ENCODE results near the gene DPP10. TPM values are rescaled to one million over a fixed set of nuclear protein-coding genes. Genes with fewer than 3 reads are reported as not detected.

DPP10 gene
- total RNA-seq, 1 donor from 2014 or later = 73.0 TPM

GRCh38 chr2:115364093-115364492 lies 921.7 kb downstream of the DPP10 start:
- H3K27me3 Mint-ChIP-seq (ENCODE audit: low read depth) = no peaks in the 10 kb centered on the region
- DNase-seq (ENCODE audit: low spot score in 2 of 2, unreplicated experiment in 2 of 2) = no peak
- peaks cover 24% of the 10 kb centered on the region for H3K9me3 Mint-ChIP-seq
- TF ChIP-seq CTCF (IDR thresholded peaks at IDR 0.05; ENCODE audit: unreplicated experiment) = no peak
- peaks cover 2% of the 10 kb centered on the region for H3K4me1 Mint-ChIP-seq
- H3K4me3 Mint-ChIP-seq = no peak overlapping the region
- peaks cover 12% of the 10 kb centered on the region for H3K36me3 Mint-ChIP-seq
- H3K27ac Mint-ChIP-seq = peak overlapping the region; percentile 7

- DNase-seq (ENCODE audit: low spot score in 2 of 2, unreplicated experiment in 2 of 2) = no peak
- Mint-ChIP-seq H3K4me3 (no peak overlapping the region), H3K27me3 (ENCODE audit: low read depth) (no peaks in the 10 kb centered on the region), H3K36me3 (peaks cover 25% of the 10 kb centered on the region), H3K27ac (peak overlapping the region; percentile 7), H3K4me1 (peaks cover 7% of the 10 kb centered on the region), H3K9me3 (peaks cover 33% of the 10 kb centered on the region)
- no peak for TF ChIP-seq CTCF (IDR thresholded peaks at IDR 0.05; ENCODE audit: unreplicated experiment)
Observed at GRCh38 chr2:115369400-115369799, 927.0 kb downstream of the DPP10 start.

- no peak for TF ChIP-seq CTCF (IDR thresholded peaks at IDR 0.05; ENCODE audit: unreplicated experiment)
- H3K4me1 Mint-ChIP-seq = no peaks in the 10 kb centered on the region
- peaks cover 46% of the 10 kb centered on the region for H3K36me3 Mint-ChIP-seq
- H3K27ac Mint-ChIP-seq = no peak overlapping the region
- H3K9me3 Mint-ChIP-seq = peaks cover 49% of the 10 kb centered on the region
- DNase-seq (ENCODE audit: low spot score in 2 of 2, unreplicated experiment in 2 of 2) = no peak
- no peak overlapping the region for H3K4me3 Mint-ChIP-seq
- no peaks in the 10 kb centered on the region for H3K27me3 Mint-ChIP-seq (ENCODE audit: low read depth)
Observed at GRCh38 chr2:115374981-115375380, 932.5 kb downstream of the DPP10 start.

GRCh38 chr2:115384399-115384798 lies 942.0 kb downstream of the DPP10 start:
- Mint-ChIP-seq H3K27me3 (ENCODE audit: low read depth) (no peaks in the 10 kb centered on the region), H3K9me3 (peaks cover 42% of the 10 kb centered on the region), H3K4me3 (no peak overlapping the region), H3K36me3 (peaks cover 37% of the 10 kb centered on the region), H3K27ac (no peak overlapping the region), H3K4me1 (no peaks in the 10 kb centered on the region)
- no peak for TF ChIP-seq CTCF (IDR thresholded peaks at IDR 0.05; ENCODE audit: unreplicated experiment)
- no peak for DNase-seq (ENCODE audit: low spot score in 2 of 2, unreplicated experiment in 2 of 2)

GRCh38 chr2:115386465-115386864 lies 944.0 kb downstream of the DPP10 start:
- Mint-ChIP-seq H3K4me3 (no peak overlapping the region), H3K27me3 (ENCODE audit: low read depth) (no peaks in the 10 kb centered on the region), H3K27ac (no peak overlapping the region), H3K36me3 (peaks cover 27% of the 10 kb centered on the region), H3K4me1 (no peaks in the 10 kb centered on the region), H3K9me3 (peaks cover 25% of the 10 kb centered on the region)
- DNase-seq (ENCODE audit: low spot score in 2 of 2, unreplicated experiment in 2 of 2) = no peak
- TF ChIP-seq CTCF (IDR thresholded peaks at IDR 0.05; ENCODE audit: unreplicated experiment) = no peak

GRCh38 chr2:115389024-115389423 lies 946.6 kb downstream of the DPP10 start:
- no peaks in the 10 kb centered on the region for H3K27me3 Mint-ChIP-seq (ENCODE audit: low read depth)
- DNase-seq (ENCODE audit: low spot score in 2 of 2, unreplicated experiment in 2 of 2) = no peak
- peaks cover 12% of the 10 kb centered on the region for H3K36me3 Mint-ChIP-seq
- peaks cover 10% of the 10 kb centered on the region for H3K9me3 Mint-ChIP-seq
- no peak for TF ChIP-seq CTCF (IDR thresholded peaks at IDR 0.05; ENCODE audit: unreplicated experiment)
- no peaks in the 10 kb centered on the region for H3K4me1 Mint-ChIP-seq
- no peak overlapping the region for H3K4me3 Mint-ChIP-seq
- no peak overlapping the region for H3K27ac Mint-ChIP-seq
